OCI-LY7 (cell line): ENCODE measurements around the gene HOXB3. TPM values are rescaled to one million over a fixed set of nuclear protein-coding genes. Genes with fewer than 3 reads are reported as not detected.

ENCODE experiments used
- BruUV-seq: library from RNA; stranded (reverse); fragments of 400-500 nt; replicated peaks from 2 replicates; lab custom pipeline; 2021; lab: Mats Ljungman, UMichigan
- CTCF ChIA-PET: fragments of 300-600 bp; sonication (Branson Sonifier 250); formaldehyde crosslinking; loops from one replicate; lab custom pipeline; 2022; ENCODE audit warnings: antibody characterized with exemption; ENCODE audit not compliant: unreplicated experiment; lab: Charles Lee
- POLR2A ChIA-PET: fragments of 300-600 bp; sonication (Branson Sonifier 250); formaldehyde crosslinking; loops from one replicate; lab custom pipeline; 2022; ENCODE audit warnings: antibody characterized with exemption; lab: Charles Lee
- DNase-seq: peaks from one replicate; pipeline ENCODE4 v3.0.0-alpha.2; 2015; ENCODE audit warnings: low spot score
- H2AFZ ChIP-seq: fragments of 200-600 bp; sonication (generic), shearing (Covaris generic); 2 replicates; pipeline ENCODE4 v1.6.1; 2014; ENCODE audit warnings: mild to moderate bottlenecking, antibody characterized with exemption, low read length, moderate library complexity
- H3K27ac ChIP-seq: fragments of 200-600 bp; sonication (generic); 2 replicates; pipeline ENCODE4 v1.5.1; 2014; ENCODE audit warnings: mixed run types, low read depth, mild to moderate bottlenecking, moderate library complexity, low read length, inconsistent platforms; ENCODE audit not compliant: poor library complexity, severe bottlenecking
- H3K36me3 ChIP-seq: fragments of 200-600 bp; sonication (generic); 2 replicates; pipeline ENCODE4 v1.6.1; 2014; ENCODE audit warnings: mild to moderate bottlenecking, antibody characterized with exemption, low read length, moderate library complexity, mixed read lengths; ENCODE audit not compliant: insufficient read depth
- H3K4me1 ChIP-seq: fragments of 200-600 bp; sonication (generic); 2 replicates; pipeline ENCODE4 v1.5.1; 2014; ENCODE audit warnings: mild to moderate bottlenecking, low read length; ENCODE audit not compliant: insufficient read depth, poor library complexity, severe bottlenecking
- H3K4me2 ChIP-seq: fragments of 200-600 bp; sonication (generic); 2 replicates; pipeline ENCODE4 v1.6.1; 2014; ENCODE audit warnings: mild to moderate bottlenecking, low read length
- H3K4me3 ChIP-seq: fragments of 200-600 bp; sonication (generic); 2 replicates; pipeline ENCODE4 v1.5.1; 2014; ENCODE audit warnings: mild to moderate bottlenecking, low read depth, low read length; ENCODE audit not compliant: poor library complexity, severe bottlenecking
- H3K79me2 ChIP-seq: fragments of 200-600 bp; sonication (generic); 2 replicates; pipeline ENCODE4 v1.6.1; 2016; ENCODE audit warnings: low read depth, mild to moderate bottlenecking, low read length, moderate library complexity, mixed read lengths; ENCODE audit not compliant: insufficient read depth
- H3K9me2 ChIP-seq: fragments of 200-600 bp; sonication (generic); 2 replicates; pipeline ENCODE4 v1.6.1; 2016; ENCODE audit warnings: mild to moderate bottlenecking, low read length, mixed read lengths; ENCODE audit not compliant: insufficient read depth
- H3K9me3 ChIP-seq: fragments of 200-600 bp; sonication (generic); 2 replicates; pipeline ENCODE4 v1.6.1; 2014; ENCODE audit warnings: mild to moderate bottlenecking, mixed run types, low read length, mixed read lengths
- H4K20me1 ChIP-seq: fragments of 200-600 bp; sonication (generic); 2 replicates; pipeline ENCODE4 v1.6.1; 2014; ENCODE audit warnings: mild to moderate bottlenecking, antibody characterized with exemption, low read length, moderate library complexity, mixed read lengths; ENCODE audit not compliant: insufficient read depth
- EZH2phosphoT487 ChIP-seq: fragments of 200-600 bp; sonication (generic); IDR thresholded peaks from 2 replicates; pipeline ENCODE4 v1.6.1; 2018; ENCODE audit warnings: low read depth, borderline replicate concordance, mild to moderate bottlenecking, mixed run types, antibody characterized with exemption, low read length, moderate library complexity, mixed read lengths
- intact Hi-C: fragments of 100-400 bp; cut with micrococcal nuclease; formaldehyde crosslinking; loops from one replicate; pipeline ENCODE4 v1.10.0; 2022; ENCODE audit not compliant: unreplicated experiment
- total RNA-seq, 2 experiments: library from RNA; depleted of rRNA in 1 of 2; stranded (reverse); fragments of >200 nt in 1 of 2; shearing (Covaris generic) in 1 of 2; gene quantifications; 2 replicates each; pipeline ENCODE4 v1.2.3, GENCODE V29; 2014 to 2022
- TF ChIP-seq, protein P1 (sequence below): fragments of 200-600 bp; sonication (generic); conservative IDR thresholded peaks from 2 replicates; pipeline ENCODE4 v1.5.1; 2014; ENCODE audit warnings: mild to moderate bottlenecking, antibody characterized with exemption, low read length, moderate library complexity, mixed read lengths

HOXB3 gene
- total RNA-seq, 2 experiments from 2014 or later: 7.7 to 13.0 TPM

DNA sequence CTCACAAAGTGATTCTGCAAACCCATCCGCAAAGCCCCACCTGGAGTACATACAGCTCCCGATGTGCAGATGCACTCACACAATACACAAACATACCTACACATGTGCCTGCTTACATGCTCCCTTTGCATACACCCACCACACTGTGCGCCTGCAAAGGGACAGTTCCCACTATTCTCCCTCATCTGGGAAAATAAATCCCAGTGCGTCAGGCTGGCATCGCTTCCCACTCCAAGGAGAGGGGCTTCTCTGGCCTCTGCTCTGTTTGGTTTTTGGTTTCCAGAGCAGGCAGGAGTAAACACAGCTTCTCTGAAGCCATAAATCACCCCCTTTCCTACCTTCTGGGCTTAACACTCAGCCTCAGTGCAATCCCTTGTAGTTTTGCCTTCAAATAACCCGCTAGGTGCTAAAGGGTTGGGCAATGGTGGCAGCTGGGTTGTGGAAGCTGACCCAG lies 26.6 kb downstream of the HOXB3 start:
- Histone ChIP-seq H3K9me3 (no peaks in the 10 kb centered on the region), H3K27ac (no peak overlapping the region), H2AFZ (no peak overlapping the region), H3K79me2 (no peaks in the 10 kb centered on the region), H3K4me2 (no peak overlapping the region), H4K20me1 (no peaks in the 10 kb centered on the region), H3K36me3 (no peaks in the 10 kb centered on the region), H3K4me1 (no peaks in the 10 kb centered on the region), H3K9me2 (no peaks in the 10 kb centered on the region), H3K4me3 (no peak overlapping the region)
- ChIA-PET POLR2A (no interaction called here), CTCF (no interaction called here)
- no TSS peak for BruUV-seq
- no peak for TF ChIP-seq EZH2phosphoT487
- TF ChIP-seq, protein P1, sequence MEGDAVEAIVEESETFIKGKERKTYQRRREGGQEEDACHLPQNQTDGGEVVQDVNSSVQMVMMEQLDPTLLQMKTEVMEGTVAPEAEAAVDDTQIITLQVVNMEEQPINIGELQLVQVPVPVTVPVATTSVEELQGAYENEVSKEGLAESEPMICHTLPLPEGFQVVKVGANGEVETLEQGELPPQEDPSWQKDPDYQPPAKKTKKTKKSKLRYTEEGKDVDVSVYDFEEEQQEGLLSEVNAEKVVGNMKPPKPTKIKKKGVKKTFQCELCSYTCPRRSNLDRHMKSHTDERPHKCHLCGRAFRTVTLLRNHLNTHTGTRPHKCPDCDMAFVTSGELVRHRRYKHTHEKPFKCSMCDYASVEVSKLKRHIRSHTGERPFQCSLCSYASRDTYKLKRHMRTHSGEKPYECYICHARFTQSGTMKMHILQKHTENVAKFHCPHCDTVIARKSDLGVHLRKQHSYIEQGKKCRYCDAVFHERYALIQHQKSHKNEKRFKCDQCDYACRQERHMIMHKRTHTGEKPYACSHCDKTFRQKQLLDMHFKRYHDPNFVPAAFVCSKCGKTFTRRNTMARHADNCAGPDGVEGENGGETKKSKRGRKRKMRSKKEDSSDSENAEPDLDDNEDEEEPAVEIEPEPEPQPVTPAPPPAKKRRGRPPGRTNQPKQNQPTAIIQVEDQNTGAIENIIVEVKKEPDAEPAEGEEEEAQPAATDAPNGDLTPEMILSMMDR: no peak
- intact Hi-C loops: no loop called here
- DNase-seq: no peak

DNA sequence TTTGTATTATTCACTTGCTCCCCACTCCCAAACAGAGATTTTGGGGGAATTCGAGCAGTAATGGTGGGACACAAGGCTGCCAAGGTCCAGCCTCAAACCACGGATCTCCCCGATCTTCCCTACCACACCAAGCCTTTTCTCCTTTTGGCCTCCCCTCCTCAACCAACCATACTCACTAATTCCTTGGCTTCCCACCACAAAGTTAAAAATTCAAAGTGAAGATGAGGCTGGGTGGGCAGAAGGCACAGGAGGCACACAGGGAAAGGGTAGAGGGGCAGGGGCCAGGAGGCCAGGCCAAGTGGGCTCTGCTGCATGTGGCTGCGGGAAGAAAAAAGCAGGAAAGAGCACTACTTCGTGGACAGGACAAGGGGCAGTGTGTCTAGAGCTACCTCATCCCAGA lies 27.1 kb downstream of the HOXB3 start:
- POLR2A ChIA-PET: no interaction called here
- H3K9me2 ChIP-seq: no peaks in the 10 kb centered on the region
- H3K27ac ChIP-seq: no peak overlapping the region
- TF ChIP-seq, protein P1: no peak
- no peak for TF ChIP-seq EZH2phosphoT487
- intact Hi-C loops: no loop called here
- H3K9me3 ChIP-seq: no peaks in the 10 kb centered on the region
- no peaks in the 10 kb centered on the region for H4K20me1 ChIP-seq
- no peaks in the 10 kb centered on the region for H3K4me1 ChIP-seq
- CTCF ChIA-PET: no interaction called here
- H3K79me2 ChIP-seq: no peaks in the 10 kb centered on the region
- no peak overlapping the region for H3K4me2 ChIP-seq
- BruUV-seq: no TSS peak
- H3K4me3 ChIP-seq: no peak overlapping the region
- H2AFZ ChIP-seq: no peak overlapping the region
- H3K36me3 ChIP-seq: no peaks in the 10 kb centered on the region
- no peak for DNase-seq

DNA sequence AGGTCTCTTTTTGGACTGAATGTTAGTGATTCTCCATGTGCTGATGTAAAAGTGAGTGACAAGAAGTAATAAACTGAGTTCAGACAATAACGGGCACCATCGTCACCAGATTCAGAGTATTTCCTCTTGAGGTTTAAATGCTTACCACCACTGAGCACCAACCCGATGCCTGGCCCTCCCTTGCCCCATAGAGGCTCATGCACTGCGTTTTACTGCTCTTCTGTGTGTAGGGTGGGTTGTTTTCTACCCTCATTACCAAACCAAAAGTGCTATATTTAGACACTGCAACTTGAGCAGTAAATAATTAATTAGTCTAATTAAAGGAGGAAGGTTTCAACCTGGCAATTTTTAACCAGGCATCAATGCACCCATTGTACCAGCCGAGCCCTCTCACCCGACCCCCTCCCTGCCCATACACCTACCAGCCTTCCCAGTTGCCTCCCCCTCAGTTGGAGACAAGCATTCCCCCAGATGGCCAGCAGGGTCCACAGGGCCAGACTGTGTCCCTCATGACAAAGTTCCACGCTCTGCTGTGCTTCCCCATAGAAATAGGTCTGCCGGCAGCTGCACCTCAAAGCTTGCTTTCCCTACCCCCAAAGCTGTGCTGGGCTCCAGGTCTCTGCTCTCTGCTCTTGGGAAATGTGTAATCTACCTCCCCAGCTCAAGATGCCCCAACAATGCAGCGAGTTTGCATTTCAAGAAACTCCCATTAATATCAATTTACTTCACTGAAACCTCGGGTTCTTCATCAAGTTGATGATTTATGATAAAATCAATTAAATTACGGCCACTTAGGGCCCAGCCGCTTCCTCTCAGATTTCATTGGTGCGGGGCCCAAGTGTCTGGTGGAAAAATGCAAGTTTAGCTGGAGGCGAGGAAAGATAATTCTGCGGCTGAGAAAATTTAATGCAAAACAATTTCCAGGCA lies 27.9 kb downstream of the HOXB3 start:
- intact Hi-C loops: no loop called here
- no TSS peak for BruUV-seq
- CTCF ChIA-PET: no interaction called here

More for the DNA sequence above, 27.9 kb downstream of the HOXB3 start:
- no peak for TF ChIP-seq EZH2phosphoT487
- TF ChIP-seq, protein P1: no peak
- Histone ChIP-seq H3K9me2 (no peaks in the 10 kb centered on the region), H3K27ac (no peak overlapping the region), H3K4me1 (no peaks in the 10 kb centered on the region), H3K36me3 (no peaks in the 10 kb centered on the region), H3K79me2 (no peaks in the 10 kb centered on the region), H2AFZ (no peak overlapping the region), H4K20me1 (no peaks in the 10 kb centered on the region), H3K4me2 (no peak overlapping the region), H3K4me3 (no peak overlapping the region), H3K9me3 (no peaks in the 10 kb centered on the region)
- POLR2A ChIA-PET: no interaction called here
- DNase-seq: no peak
